PC-3 (cell line): ENCODE measurements around the gene CHID1. TPM values are rescaled to one million over a fixed set of nuclear protein-coding genes. Genes with fewer than 3 reads are reported as not detected.

Experiments used
- ATAC-seq: fragments of 200-7000 bp; cut with Tn5 transposase; 2 replicates; pipeline ENCODE4 v1.9.1; 2020; ENCODE audit warnings: mild to moderate bottlenecking, moderate library complexity
- BruUV-seq: library from RNA; stranded (reverse); fragments of 400-500 nt; replicated peaks from 2 replicates; lab custom pipeline; 2021; lab: Mats Ljungman, UMichigan
- CTCF ChIA-PET: fragments of 300-600 bp; sonication (Branson Sonifier 250); formaldehyde crosslinking; loops from one replicate; lab custom pipeline; 2022; ENCODE audit warnings: antibody characterized with exemption; lab: Charles Lee
- POLR2A ChIA-PET: fragments of 300-600 bp; sonication (Branson Sonifier 250); formaldehyde crosslinking; loops from one replicate; lab custom pipeline; 2022; ENCODE audit warnings: antibody characterized with exemption; ENCODE audit not compliant: unreplicated experiment; lab: Charles Lee
- DNase-seq: peaks from one replicate; pipeline ENCODE4 v3.0.0-alpha.2; 2015
- H2AFZ ChIP-seq: fragments of 300-600 bp; sonication (generic); 2 replicates; pipeline ENCODE4 v1.6.0; 2016; ENCODE audit warnings: antibody characterized with exemption, low read length
- H3F3A ChIP-seq: fragments of 300-600 bp; sonication (generic); one replicate; pipeline ENCODE4 v1.6.0; 2017; ENCODE audit warnings: antibody characterized with exemption, low read length, control low read depth, mild to moderate bottlenecking; ENCODE audit not compliant: unreplicated experiment
- H3K27ac ChIP-seq: fragments of 300-600 bp; sonication (generic); 2 replicates; pipeline ENCODE4 v1.5.1; 2016; ENCODE audit warnings: mild to moderate bottlenecking, low read length
- H3K27me3 ChIP-seq: fragments of 300-600 bp; sonication (generic); 2 replicates; pipeline ENCODE4 v1.6.1; 2016; ENCODE audit warnings: low read length, mixed read lengths
- H3K36me3 ChIP-seq: fragments of 300-600 bp; sonication (generic); 2 replicates; pipeline ENCODE4 v1.6.1; 2016; ENCODE audit warnings: low read depth, mixed run types, low read length, mixed read lengths
- H3K4me1 ChIP-seq: fragments of 300-600 bp; sonication (generic); 2 replicates; pipeline ENCODE4 v1.5.1; 2016; ENCODE audit warnings: low read length; ENCODE audit not compliant: insufficient read depth
- H3K4me2 ChIP-seq: fragments of 300-600 bp; sonication (generic); 2 replicates; pipeline ENCODE4 v1.6.0; 2016; ENCODE audit warnings: low read length
- H3K4me3 ChIP-seq: fragments of 300-600 bp; sonication (generic); 2 replicates; pipeline ENCODE4 v1.5.1; 2016; ENCODE audit warnings: mild to moderate bottlenecking, low read length, mixed read lengths
- H3K79me2 ChIP-seq: fragments of 300-600 bp; sonication (generic); 2 replicates; pipeline ENCODE4 v1.6.1; 2017; ENCODE audit warnings: low read length, mixed read lengths
- H3K9ac ChIP-seq: fragments of 300-600 bp; sonication (generic); 2 replicates; pipeline ENCODE4 v1.6.0; 2016; ENCODE audit warnings: mild to moderate bottlenecking, low read length
- H3K9me2 ChIP-seq: fragments of 300-600 bp; sonication (generic); replicated peaks from 2 replicates; pipeline ENCODE4 v1.6.1; 2016; ENCODE audit warnings: mixed run types, low read length, mixed read lengths
- H3K9me3 ChIP-seq: fragments of 300-600 bp; sonication (generic); 2 replicates; pipeline ENCODE4 v1.6.1; 2016; ENCODE audit warnings: low read length, mixed read lengths
- H4K20me1 ChIP-seq: fragments of 300-600 bp; sonication (generic); 2 replicates; pipeline ENCODE4 v1.6.1; 2016; ENCODE audit warnings: low read length, mixed read lengths
- EZH2 ChIP-seq: fragments of 300-600 bp; sonication (generic); IDR thresholded peaks from one replicate; pipeline ENCODE4 v1.6.1; 2017; ENCODE audit warnings: antibody characterized with exemption, mild to moderate bottlenecking, low read length; ENCODE audit not compliant: unreplicated experiment
- EZH2phosphoT487 ChIP-seq: fragments of 300-600 bp; sonication (generic); IDR thresholded peaks from 2 replicates; pipeline ENCODE4 v1.6.1; 2018; ENCODE audit warnings: mild to moderate bottlenecking, antibody characterized with exemption, low read length, borderline replicate concordance
- intact Hi-C: fragments of 100-400 bp; cut with micrococcal nuclease; formaldehyde crosslinking; loops from 2 replicates; pipeline ENCODE4 v1.9.0; 2023
- total RNA-seq: library from RNA; depleted of rRNA; stranded (reverse); fragments of >200 nt; gene quantifications from 2 replicates; pipeline ENCODE4 v1.2.3, GENCODE V29; 2014
- TF ChIP-seq, protein P1 (sequence below): fragments of 300-600 bp; sonication (generic); conservative IDR thresholded peaks from 2 replicates; pipeline ENCODE4 v1.5.1; 2017; ENCODE audit warnings: antibody characterized with exemption, low read depth, mild to moderate bottlenecking, low read length

Gene CHID1
- total RNA-seq, 1 experiment from 2014 or later: 70.2 TPM

DNA sequence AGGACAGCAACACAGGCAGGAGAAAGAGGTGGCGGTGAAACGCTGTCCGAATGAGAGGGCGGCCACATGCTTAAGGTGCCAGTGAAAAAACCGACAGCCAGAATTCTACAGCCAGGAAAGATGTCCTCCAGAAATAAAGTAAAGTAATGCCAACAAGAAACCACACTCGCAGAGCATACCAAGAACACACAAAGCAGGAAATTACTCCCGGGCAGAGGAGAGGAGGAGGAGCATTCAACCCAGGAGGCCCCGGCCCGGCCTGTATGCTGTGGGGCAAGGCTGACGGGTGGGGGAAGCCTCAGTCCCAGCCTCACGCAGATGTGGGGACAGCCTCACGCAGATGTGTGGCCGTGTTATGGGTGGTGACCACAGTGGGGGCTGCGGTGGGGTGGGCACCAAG, 28.0 kb downstream of the CHID1 start:
- Histone ChIP-seq H3K36me3 (no peaks in the 10 kb centered on the region; the same call in 1 of the 2 replicates), H2AFZ (no peak overlapping the region), H3K79me2 (no peaks in the 10 kb centered on the region), H3K4me2 (no peak overlapping the region), H3K27ac (no peak overlapping the region), H3F3A (no peaks in the 10 kb centered on the region), H4K20me1 (no peaks in the 10 kb centered on the region), H3K27me3 (no peaks in the 10 kb centered on the region), H3K4me3 (no peak overlapping the region), H3K9me2 (no peaks in the 10 kb centered on the region), H3K4me1 (no peaks in the 10 kb centered on the region), H3K9ac (no peak overlapping the region), H3K9me3 (no peaks in the 10 kb centered on the region)
- ChIA-PET POLR2A (no interaction called here), CTCF (no interaction called here)
- no TSS peak for BruUV-seq
- TF ChIP-seq EZH2phosphoT487 (no peak), EZH2 (no peak)
- TF ChIP-seq, protein P1, sequence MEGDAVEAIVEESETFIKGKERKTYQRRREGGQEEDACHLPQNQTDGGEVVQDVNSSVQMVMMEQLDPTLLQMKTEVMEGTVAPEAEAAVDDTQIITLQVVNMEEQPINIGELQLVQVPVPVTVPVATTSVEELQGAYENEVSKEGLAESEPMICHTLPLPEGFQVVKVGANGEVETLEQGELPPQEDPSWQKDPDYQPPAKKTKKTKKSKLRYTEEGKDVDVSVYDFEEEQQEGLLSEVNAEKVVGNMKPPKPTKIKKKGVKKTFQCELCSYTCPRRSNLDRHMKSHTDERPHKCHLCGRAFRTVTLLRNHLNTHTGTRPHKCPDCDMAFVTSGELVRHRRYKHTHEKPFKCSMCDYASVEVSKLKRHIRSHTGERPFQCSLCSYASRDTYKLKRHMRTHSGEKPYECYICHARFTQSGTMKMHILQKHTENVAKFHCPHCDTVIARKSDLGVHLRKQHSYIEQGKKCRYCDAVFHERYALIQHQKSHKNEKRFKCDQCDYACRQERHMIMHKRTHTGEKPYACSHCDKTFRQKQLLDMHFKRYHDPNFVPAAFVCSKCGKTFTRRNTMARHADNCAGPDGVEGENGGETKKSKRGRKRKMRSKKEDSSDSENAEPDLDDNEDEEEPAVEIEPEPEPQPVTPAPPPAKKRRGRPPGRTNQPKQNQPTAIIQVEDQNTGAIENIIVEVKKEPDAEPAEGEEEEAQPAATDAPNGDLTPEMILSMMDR: no peak
- DNase-seq: no peak
- intact Hi-C loops: no loop called here
- ATAC-seq: no peak

- no peaks in the 10 kb centered on the region for H3F3A ChIP-seq
- BruUV-seq: no TSS peak
- CTCF ChIA-PET: no interaction called here
Observed at GRCh38 chr11:880447-880846, 30.2 kb downstream of the CHID1 start.

GRCh38 chr11:877565-877964, 33.0 kb downstream of the CHID1 start:
- H4K20me1 ChIP-seq: no peaks in the 10 kb centered on the region
- intact Hi-C loops: no loop called here
- no peaks in the 10 kb centered on the region; the same call in 1 of the 2 replicates for H3K36me3 ChIP-seq
- no peak overlapping the region for H3K27ac ChIP-seq
- ChIA-PET CTCF (no interaction called here), POLR2A (no interaction called here)
- no peak overlapping the region for H2AFZ ChIP-seq
- TF ChIP-seq EZH2 (no peak), EZH2phosphoT487 (no peak)
- TF ChIP-seq, protein P1: no peak
- H3K79me2 ChIP-seq: no peaks in the 10 kb centered on the region
- no peak overlapping the region for H3K4me3 ChIP-seq
- DNase-seq: no peak
- no peak overlapping the region for H3K4me2 ChIP-seq
- no peaks in the 10 kb centered on the region for H3K4me1 ChIP-seq
- H3K9me2 ChIP-seq: no peaks in the 10 kb centered on the region
- H3F3A ChIP-seq: no peaks in the 10 kb centered on the region
- H3K27me3 ChIP-seq: no peaks in the 10 kb centered on the region
- BruUV-seq: no TSS peak
- no peaks in the 10 kb centered on the region for H3K9me3 ChIP-seq
- no peak overlapping the region for H3K9ac ChIP-seq
- ATAC-seq: peak; percentile 42

More at GRCh38 chr11:880447-880846, 30.2 kb downstream of the CHID1 start:
- Histone ChIP-seq H3K4me3 (no peak overlapping the region), H3K9me3 (no peaks in the 10 kb centered on the region), H2AFZ (no peak overlapping the region), H3K27me3 (no peaks in the 10 kb centered on the region), H3K4me2 (no peak overlapping the region), H3K9me2 (no peaks in the 10 kb centered on the region), H3K27ac (no peak overlapping the region), H4K20me1 (no peaks in the 10 kb centered on the region), H3K4me1 (no peaks in the 10 kb centered on the region), H3K79me2 (no peaks in the 10 kb centered on the region), H3K36me3 (no peaks in the 10 kb centered on the region; the same call in 1 of the 2 replicates), H3K9ac (no peak overlapping the region)
- no peak for ATAC-seq
- intact Hi-C loops: no loop called here
- TF ChIP-seq EZH2 (no peak), EZH2phosphoT487 (no peak)
- TF ChIP-seq, protein P1: 0 out of 2 replicates have a peak, but pooled peaks have one; percentile 15
- POLR2A ChIA-PET: no interaction called here
- no peak for DNase-seq
